Measurements from ENCODE around the gene PNMT. TPM values are rescaled to one million over a fixed set of nuclear protein-coding genes. Genes with fewer than 3 reads are reported as not detected.
A peak's percentile ranks its signal among the peaks of the same experiment; 100 is the strongest.

PNMT gene
- total and polyA plus RNA-seq, 2 of the 13 experiments (the other 11 are each of a cell fraction or from before 2014, with no cell fraction given) = 0.25 TPM; not detected in 1

GRCh38 chr17:39663340-39663687 is 4.9 kb upstream of the PNMT start:
- no peaks in the 10 kb centered on the region for H4K20me1 ChIP-seq (ENCODE audit: insufficient read depth, low read length)
- intact Hi-C loops (cut with micrococcal nuclease; ENCODE audit: unreplicated experiment) (no loop called here), in situ Hi-C loops (cut with HindIII; ENCODE audit: extremely low pct_ligation_motif_present, low pct_unique_long_range_greater_than_20kb) (no loop called here)
- H3K9me3 ChIP-seq (ENCODE audit: low read length) = no peaks in the 10 kb centered on the region
- 49% methylated on average over 4 of the region's 4 CpGs for WGBS (ENCODE audit: low lambda C conversion rate)
- CTCF ChIA-PET (ENCODE audit: low intra/inter-chr PET ratio, low total read pairs) = interaction anchor here (3.6 kb wide), 1 partner anchor 41 kb away, joined by 22 read pairs; no protein-coding TSS in a partner anchor
- FAIRE-seq (no peak), ATAC-seq (no peak), DNase-seq (ENCODE audit: low spot score) (no peak)
- TF ChIP-seq KDM6A (CRISPR knock-in tag; IDR thresholded peaks at IDR 0.05; ENCODE audit: low read depth) (no peak), EHMT2 (IDR thresholded peaks at IDR 0.05; ENCODE audit: borderline replicate concordance, low read depth, low read length) (no peak), PBX2 (CRISPR knock-in tag; IDR thresholded peaks at IDR 0.05) (no peak), ARNT2 (CRISPR knock-in tag; IDR thresholded peaks at IDR 0.05; ENCODE audit: low read depth) (no peak), RELA (CRISPR knock-in tag; IDR thresholded peaks at IDR 0.05) (no peak), RBM39 (IDR thresholded peaks at IDR 0.05; ENCODE audit: low read depth, low read length, poor library complexity, severe bottlenecking) (peak; percentile 27)
- TF ChIP-seq, protein P1, sequence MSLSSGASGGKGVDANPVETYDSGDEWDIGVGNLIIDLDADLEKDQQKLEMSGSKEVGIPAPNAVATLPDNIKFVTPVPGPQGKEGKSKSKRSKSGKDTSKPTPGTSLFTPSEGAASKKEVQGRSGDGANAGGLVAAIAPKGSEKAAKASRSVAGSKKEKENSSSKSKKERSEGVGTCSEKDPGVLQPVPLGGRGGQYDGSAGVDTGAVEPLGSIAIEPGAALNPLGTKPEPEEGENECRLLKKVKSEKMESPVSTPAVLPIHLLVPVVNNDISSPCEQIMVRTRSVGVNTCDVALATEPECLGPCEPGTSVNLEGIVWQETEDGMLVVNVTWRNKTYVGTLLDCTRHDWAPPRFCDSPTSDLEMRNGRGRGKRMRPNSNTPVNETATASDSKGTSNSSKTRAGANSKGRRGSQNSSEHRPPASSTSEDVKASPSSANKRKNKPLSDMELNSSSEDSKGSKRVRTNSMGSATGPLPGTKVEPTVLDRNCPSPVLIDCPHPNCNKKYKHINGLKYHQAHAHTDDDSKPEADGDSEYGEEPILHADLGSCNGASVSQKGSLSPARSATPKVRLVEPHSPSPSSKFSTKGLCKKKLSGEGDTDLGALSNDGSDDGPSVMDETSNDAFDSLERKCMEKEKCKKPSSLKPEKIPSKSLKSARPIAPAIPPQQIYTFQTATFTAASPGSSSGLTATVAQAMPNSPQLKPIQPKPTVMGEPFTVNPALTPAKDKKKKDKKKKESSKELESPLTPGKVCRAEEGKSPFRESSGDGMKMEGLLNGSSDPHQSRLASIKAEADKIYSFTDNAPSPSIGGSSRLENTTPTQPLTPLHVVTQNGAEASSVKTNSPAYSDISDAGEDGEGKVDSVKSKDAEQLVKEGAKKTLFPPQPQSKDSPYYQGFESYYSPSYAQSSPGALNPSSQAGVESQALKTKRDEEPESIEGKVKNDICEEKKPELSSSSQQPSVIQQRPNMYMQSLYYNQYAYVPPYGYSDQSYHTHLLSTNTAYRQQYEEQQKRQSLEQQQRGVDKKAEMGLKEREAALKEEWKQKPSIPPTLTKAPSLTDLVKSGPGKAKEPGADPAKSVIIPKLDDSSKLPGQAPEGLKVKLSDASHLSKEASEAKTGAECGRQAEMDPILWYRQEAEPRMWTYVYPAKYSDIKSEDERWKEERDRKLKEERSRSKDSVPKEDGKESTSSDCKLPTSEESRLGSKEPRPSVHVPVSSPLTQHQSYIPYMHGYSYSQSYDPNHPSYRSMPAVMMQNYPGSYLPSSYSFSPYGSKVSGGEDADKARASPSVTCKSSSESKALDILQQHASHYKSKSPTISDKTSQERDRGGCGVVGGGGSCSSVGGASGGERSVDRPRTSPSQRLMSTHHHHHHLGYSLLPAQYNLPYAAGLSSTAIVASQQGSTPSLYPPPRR (CRISPR knock-in tag; IDR thresholded peaks at IDR 0.05; ENCODE audit: borderline replicate concordance) = no peak
- H2AFZ ChIP-seq (ENCODE audit: low read length) = no peak overlapping the region
- peak overlapping the region; percentile 59 for H3K4me2 ChIP-seq (ENCODE audit: low read depth, low read length)
- H3K9ac ChIP-seq (ENCODE audit: insufficient read depth, low read depth, low read length) = no peak overlapping the region
- POLR2A ChIA-PET = interaction anchor here (0.8 to 1.8 kb wide), 5 partner anchors 9 to 90 kb away, joined by 3 to 5 read pairs (median 3); no protein-coding TSS in a partner anchor
- no peak overlapping the region; a peak in 1 of 6 replicates for H3K4me3 ChIP-seq (replicated peaks in 1 of 3; ENCODE audit: insufficient read depth in 1 of 3, low read depth in 2 of 3, low read length in 3 of 3)
- peaks cover 5 to 23% of the 10 kb centered on the region in 2 experiments for H3K27me3 ChIP-seq (ENCODE audit: control insufficient read depth in 1 of 2, insufficient read depth in 2 of 2, low read length in 2 of 2)
- peaks cover 49% of the 10 kb centered on the region for H3K4me1 ChIP-seq (ENCODE audit: insufficient read depth, low read length)
- no TSS peak for BruUV-seq (replicated peaks)
- H3K27ac ChIP-seq (ENCODE audit: extremely low read length, insufficient read depth, low read length) = no peak overlapping the region
- H3K36me3 ChIP-seq (replicated peaks in 1 of 2; ENCODE audit: control insufficient read depth in 1 of 2, insufficient read depth in 2 of 2, low read length in 2 of 2) = peaks cover 21 to 24% of the 10 kb centered on the region in 2 experiments; a peak in 4 of 5 replicates
- H3K79me2 ChIP-seq (ENCODE audit: insufficient read depth, low read length) = no peaks in the 10 kb centered on the region
